HepG2 (cell line): ENCODE results near the gene RAD17. TPM values are rescaled to one million over a fixed set of nuclear protein-coding genes. Genes with fewer than 3 reads are reported as not detected.

Experiments
- ADNP ChIP-seq: sonication (generic); formaldehyde crosslinking; IDR thresholded peaks from 2 replicates; pipeline ENCODE4 v1.4.0; 2020; ENCODE audit warnings: missing genetic modification reagents
- ATF6 ChIP-seq: sonication (generic); formaldehyde crosslinking; conservative IDR thresholded peaks from 2 replicates; pipeline ENCODE4 v1.4.0; 2020; ENCODE audit warnings: missing genetic modification reagents
- CBFB ChIP-seq: sonication (generic); formaldehyde crosslinking; IDR thresholded peaks from 2 replicates; pipeline ENCODE4 v1.4.0; 2020; ENCODE audit warnings: missing genetic modification reagents
- CSRNP1 ChIP-seq: sonication (generic); formaldehyde crosslinking; IDR thresholded peaks from 2 replicates; pipeline ENCODE4 v1.8.1; 2023; ENCODE audit warnings: mild to moderate bottlenecking, missing genetic modification reagents
- FOXA1 ChIP-seq, 2 experiments: fragments of 450-650 bp in 1 of 2; sonication (generic) in 1 of 2; formaldehyde crosslinking in 1 of 2; IDR thresholded peaks; 2 replicates each; pipeline versions ENCODE4 v1.4.0 to v1.6.1; 2016 to 2020; ENCODE audit warnings: missing genetic modification reagents in 1 of 2
- FOXA3 ChIP-seq: IDR thresholded peaks from 2 replicates; pipeline ENCODE4 v1.6.1; 2016; ENCODE audit warnings: missing genetic modification reagents, missing compliant biosample characterization
- HDAC2 ChIP-seq: sonication (generic); formaldehyde crosslinking; IDR thresholded peaks from 2 replicates; pipeline ENCODE4 v1.4.0; 2020; ENCODE audit warnings: missing genetic modification reagents
- IKZF4 ChIP-seq: sonication (generic); formaldehyde crosslinking; IDR thresholded peaks from 2 replicates; pipeline ENCODE4 v1.5.1; 2020; ENCODE audit warnings: borderline replicate concordance, mild to moderate bottlenecking, low read depth, missing genetic modification reagents; ENCODE audit errors: not compliant biosample characterization
- JUND ChIP-seq: sonication (generic); formaldehyde crosslinking; IDR thresholded peaks from 2 replicates; pipeline ENCODE4 v1.8.0; 2022; ENCODE audit warnings: mild to moderate bottlenecking, missing genetic modification reagents
- MEF2D ChIP-seq: sonication (generic); formaldehyde crosslinking; IDR thresholded peaks from 2 replicates; pipeline ENCODE4 v1.5.1; 2020; ENCODE audit warnings: mild to moderate bottlenecking, missing genetic modification reagents
- NFATC3 ChIP-seq: sonication (generic); formaldehyde crosslinking; IDR thresholded peaks from 2 replicates; pipeline ENCODE4 v1.5.1; 2020; ENCODE audit warnings: mild to moderate bottlenecking, missing genetic modification reagents
- PAF1 ChIP-seq: IDR thresholded peaks from 2 replicates; pipeline ENCODE4 v1.6.1; 2016; ENCODE audit warnings: missing genetic modification reagents, missing compliant biosample characterization
- PHF21A ChIP-seq: sonication (generic); formaldehyde crosslinking; IDR thresholded peaks from 2 replicates; pipeline ENCODE4 v1.5.0; 2020; ENCODE audit warnings: mild to moderate bottlenecking, missing genetic modification reagents
- PHF8 ChIP-seq: sonication (generic); formaldehyde crosslinking; IDR thresholded peaks from 2 replicates; pipeline ENCODE4 v1.5.0; 2020; ENCODE audit warnings: missing genetic modification reagents
- POLR2AphosphoS5 ChIP-seq: IDR thresholded peaks from 2 replicates; pipeline ENCODE4 v1.6.1; 2012; ENCODE audit warnings: low read depth, low read length
- TFAP4 ChIP-seq: sonication (generic); IDR thresholded peaks from 2 replicates; pipeline ENCODE4 v1.6.1; 2016; ENCODE audit warnings: low read depth, borderline replicate concordance
- TFDP2 ChIP-seq: sonication (generic); formaldehyde crosslinking; IDR thresholded peaks from 2 replicates; pipeline ENCODE4 v1.4.0; 2020; ENCODE audit warnings: missing genetic modification reagents
- XRCC5 ChIP-seq: fragments of 200-400 bp; formaldehyde crosslinking; optimal IDR thresholded peaks from 2 replicates; pipeline ENCODE3; 2017; ENCODE audit warnings: mild to moderate bottlenecking, low read length
- YY1 ChIP-seq: IDR thresholded peaks from 2 replicates; pipeline ENCODE4 v1.6.1; 2011; ENCODE audit warnings: low read length, low read depth, moderate library complexity, mild to moderate bottlenecking; ENCODE audit not compliant: insufficient read depth, insufficient replicate concordance
- ZBTB37 ChIP-seq: sonication (generic); formaldehyde crosslinking; IDR thresholded peaks from 2 replicates; pipeline ENCODE4 v1.4.0; 2020; ENCODE audit warnings: mild to moderate bottlenecking, missing genetic modification reagents
- ZNF101 ChIP-seq: sonication (generic); formaldehyde crosslinking; IDR thresholded peaks from 2 replicates; pipeline ENCODE4 v1.4.0; 2020; ENCODE audit warnings: mild to moderate bottlenecking, low read depth, missing genetic modification reagents, borderline replicate concordance
- ZSCAN31 ChIP-seq: sonication (generic); formaldehyde crosslinking; IDR thresholded peaks from 2 replicates; pipeline ENCODE4 v1.5.0; 2020; ENCODE audit warnings: low read depth, mild to moderate bottlenecking, missing genetic modification reagents
- polyA plus RNA-seq, 8 experiments: library from polyadenylated mRNA; depleted of rRNA in 3 of 8; stranded (reverse) in 7 of 8; unstranded in 1 of 8; fragments of >200 nt; fragmentation: Illumina TruSeq in 4 of 8; extraction: Trizol in 4 of 8; gene quantifications; 2 replicates each; pipeline versions ENCODE4 v1.2.1 to v1.2.3, GENCODE V29; 2011 to 2016; ENCODE audit warnings: low read depth in 4 of 8, missing spikeins in 1 of 8, mixed read lengths in 1 of 8; ENCODE audit not compliant: insufficient read depth in 1 of 8
- total RNA-seq, 5 experiments: library from RNA; depleted of rRNA; stranded (reverse); fragments of >200 nt; fragmentation: Illumina TruSeq; extraction: Trizol; gene quantifications; 2 replicates each; pipeline ENCODE4 v1.2.3, GENCODE V29; 2016; ENCODE audit warnings: low read depth in 1 of 5

Gene RAD17
- total and polyA plus RNA-seq, 2 of the 13 experiments (the other 11 are each of a cell fraction or from before 2014, with no cell fraction given), result 24.0 to 25.9 TPM

- TF ChIP-seq CSRNP1 (CRISPR knock-in tag) (no peak), TFDP2 (CRISPR knock-in tag) (no peak), MEF2D (CRISPR knock-in tag) (no peak), FOXA3 (CRISPR knock-in tag) (0 out of 2 replicates have a peak, but pooled peaks have one; percentile 44), FOXA1 (IDR thresholded peaks at IDR 0.05) (no peak), FOXA1 (CRISPR knock-in tag; IDR thresholded peaks at IDR 0.05) (peak; percentile 48), PAF1 (CRISPR knock-in tag) (no peak), POLR2AphosphoS5 (peak; percentile 32; the same call in 1 of the 2 replicates), JUND (no peak), ZBTB37 (CRISPR knock-in tag) (no peak), HDAC2 (peak; percentile 15; the same call in 1 of the 2 replicates), XRCC5 (no peak), ATF6 (CRISPR knock-in tag) (no peak), PHF8 (CRISPR knock-in tag) (no peak), CBFB (CRISPR knock-in tag) (no peak), IKZF4 (CRISPR knock-in tag) (no peak), PHF21A (0 out of 2 replicates have a peak, but pooled peaks have one; percentile 25), YY1 (no peak), NFATC3 (no peak), ADNP (no peak), TFAP4 (peak; percentile 65; the same call in 1 of the 2 replicates), ZNF101 (CRISPR knock-in tag) (no peak), ZSCAN31 (CRISPR knock-in tag) (no peak)
These were observed 37.8 kb upstream of the RAD17 start (continued) for GRCh38 chr5:69331528-69332445.
